Endodermal cell (in vitro differentiated cells): ENCODE measurements around the gene NNAT. TPM values are rescaled to one million over a fixed set of nuclear protein-coding genes. Genes with fewer than 3 reads are reported as not detected.

ENCODE experiments used
- DNase-seq: peaks from one replicate; pipeline ENCODE4 v3.0.0-alpha.2; 2017
- H3K27ac ChIP-seq: 2 replicates; pipeline ENCODE4 v1.5.1; 2013; ENCODE audit warnings: mild to moderate bottlenecking, low read depth, low read length, moderate library complexity
- H3K27me3 ChIP-seq: 2 replicates; pipeline ENCODE4 v1.6.1; 2013; ENCODE audit warnings: mild to moderate bottlenecking, low read length, moderate library complexity; ENCODE audit not compliant: insufficient read depth, control insufficient read depth, poor library complexity, severe bottlenecking
- H3K36me3 ChIP-seq: 2 replicates; pipeline ENCODE4 v1.7.0; 2013; ENCODE audit warnings: mild to moderate bottlenecking, low read length, moderate library complexity; ENCODE audit not compliant: control insufficient read depth, insufficient read depth
- H3K4me1 ChIP-seq: one replicate; pipeline ENCODE4 v1.7.0; 2013; ENCODE audit warnings: low read length; ENCODE audit not compliant: control insufficient read depth, insufficient read depth
- H3K4me3 ChIP-seq: 2 replicates; pipeline ENCODE4 v1.5.1; 2013; ENCODE audit warnings: mild to moderate bottlenecking, low read length, moderate library complexity
- H3K9ac ChIP-seq: 2 replicates; pipeline ENCODE4 v1.6.1; 2013; ENCODE audit warnings: mild to moderate bottlenecking, low read length, moderate library complexity; ENCODE audit not compliant: poor library complexity, severe bottlenecking; ENCODE audit errors: extremely low read depth
- H3K9me3 ChIP-seq: 2 replicates; pipeline ENCODE4 v1.6.1; 2013; ENCODE audit warnings: mild to moderate bottlenecking, low read length, moderate library complexity; ENCODE audit not compliant: control insufficient read depth
- H3K27ac Mint-ChIP-seq: 2 replicates; pipeline ENCODE4 v1.8.0; 2020; ENCODE audit warnings: mixed read lengths
- H3K27me3 Mint-ChIP-seq: 2 replicates; pipeline ENCODE4 v1.8.0; 2021; ENCODE audit warnings: mild to moderate bottlenecking, mixed read lengths; ENCODE audit not compliant: insufficient read depth
- H3K36me3 Mint-ChIP-seq: 2 replicates; pipeline ENCODE4 v1.8.0; 2020; ENCODE audit warnings: low read depth, mixed read lengths
- H3K4me1 Mint-ChIP-seq: 2 replicates; pipeline ENCODE4 v1.8.0; 2020; ENCODE audit warnings: mixed read lengths
- H3K4me3 Mint-ChIP-seq: 2 replicates; pipeline ENCODE4 v1.8.0; 2020; ENCODE audit warnings: mild to moderate bottlenecking, moderate library complexity, mixed read lengths
- H3K9me3 Mint-ChIP-seq: 2 replicates; pipeline ENCODE4 v1.8.0; 2020; ENCODE audit warnings: mild to moderate bottlenecking, mixed read lengths
- WGBS, 2 experiments: methylation state at CpG; one replicate each; pipeline versions ENCODE4 v1.1.5 to v1.1.7; 2013; ENCODE audit warnings: missing lambda C conversion rate in 2 of 2, mixed read lengths in 1 of 2; ENCODE audit not compliant: insufficient coverage in 1 of 2, insufficient read length in 1 of 2; 5-methylcytosine and 5-hydroxymethylcytosine counted together
- total RNA-seq, 2 donors: library from RNA; stranded (reverse); fragmentation: NEBNext Ultra II Directional in 1 of 2; extraction: Animal tissue kit (Norgen Biotek cat#: 25700) in 1 of 2; gene quantifications; 2 replicates in 1 of 2; 3 replicates in 1 of 2; pipeline ENCODE4 v1.2.1, GENCODE V29; 2021
- TF ChIP-seq, protein P1 (sequence below): fragments of 200-600 bp; sonication (generic); conservative IDR thresholded peaks from 2 replicates; pipeline ENCODE4 v1.5.0; 2021; ENCODE audit warnings: antibody characterized with exemption, mild to moderate bottlenecking

Gene NNAT
- total RNA-seq, 2 donors from 2014 or later = 16.8 to 27.3 TPM

DNA sequence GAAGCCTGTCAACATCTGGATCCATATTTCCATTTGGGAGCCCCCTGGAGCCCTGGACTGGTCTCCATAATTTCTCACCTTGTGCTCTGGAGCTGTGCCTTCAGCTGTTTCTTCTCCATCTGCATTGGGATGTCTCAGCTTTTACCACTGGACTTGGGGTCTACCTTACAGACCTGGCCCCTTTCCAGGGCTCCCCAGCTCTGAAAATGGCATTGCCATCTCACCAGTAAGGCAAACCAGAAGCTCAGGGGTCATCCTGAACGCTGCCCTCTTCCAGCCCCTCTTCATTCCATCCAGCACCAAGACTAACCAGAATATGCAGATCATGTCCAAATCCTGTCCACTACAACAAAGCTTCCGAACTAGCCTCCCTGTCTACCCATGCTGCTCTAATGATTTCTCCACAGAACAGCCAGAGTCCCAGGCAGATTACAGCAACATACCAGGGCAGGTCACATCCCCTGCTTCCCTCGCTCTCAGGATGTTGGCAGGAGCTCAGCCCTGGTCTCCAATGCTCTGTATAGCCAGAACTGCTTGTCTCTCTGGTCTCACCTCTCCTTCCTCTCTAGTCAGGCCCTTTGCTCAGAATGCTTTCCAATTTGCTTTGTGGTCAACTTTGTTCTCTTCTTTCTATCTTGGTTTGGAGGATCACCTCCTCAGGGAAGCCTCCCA is 17.7 kb upstream of the NNAT start:
- peak; percentile 33 for DNase-seq
- Mint-ChIP-seq H3K27ac (no peak overlapping the region), H3K27me3 (no peaks in the 10 kb centered on the region), H3K36me3 (no peaks in the 10 kb centered on the region), H3K4me3 (no peak overlapping the region), H3K9me3 (no peaks in the 10 kb centered on the region), H3K4me1 (no peaks in the 10 kb centered on the region)
- H3K4me1 ChIP-seq = no peaks in the 10 kb centered on the region
- H3K27me3 ChIP-seq = no peaks in the 10 kb centered on the region
- no peak overlapping the region for H3K9ac ChIP-seq
- no peaks in the 10 kb centered on the region for H3K9me3 ChIP-seq
- no peak overlapping the region for H3K27ac ChIP-seq
- H3K4me3 ChIP-seq = no peak overlapping the region
- TF ChIP-seq, protein P1, sequence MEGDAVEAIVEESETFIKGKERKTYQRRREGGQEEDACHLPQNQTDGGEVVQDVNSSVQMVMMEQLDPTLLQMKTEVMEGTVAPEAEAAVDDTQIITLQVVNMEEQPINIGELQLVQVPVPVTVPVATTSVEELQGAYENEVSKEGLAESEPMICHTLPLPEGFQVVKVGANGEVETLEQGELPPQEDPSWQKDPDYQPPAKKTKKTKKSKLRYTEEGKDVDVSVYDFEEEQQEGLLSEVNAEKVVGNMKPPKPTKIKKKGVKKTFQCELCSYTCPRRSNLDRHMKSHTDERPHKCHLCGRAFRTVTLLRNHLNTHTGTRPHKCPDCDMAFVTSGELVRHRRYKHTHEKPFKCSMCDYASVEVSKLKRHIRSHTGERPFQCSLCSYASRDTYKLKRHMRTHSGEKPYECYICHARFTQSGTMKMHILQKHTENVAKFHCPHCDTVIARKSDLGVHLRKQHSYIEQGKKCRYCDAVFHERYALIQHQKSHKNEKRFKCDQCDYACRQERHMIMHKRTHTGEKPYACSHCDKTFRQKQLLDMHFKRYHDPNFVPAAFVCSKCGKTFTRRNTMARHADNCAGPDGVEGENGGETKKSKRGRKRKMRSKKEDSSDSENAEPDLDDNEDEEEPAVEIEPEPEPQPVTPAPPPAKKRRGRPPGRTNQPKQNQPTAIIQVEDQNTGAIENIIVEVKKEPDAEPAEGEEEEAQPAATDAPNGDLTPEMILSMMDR = no peak
- WGBS, 2 experiments = 90 to 92% methylated on average over 2 to 3 of the region's 3 CpGs
- H3K36me3 ChIP-seq = peaks cover 5% of the 10 kb centered on the region

DNA sequence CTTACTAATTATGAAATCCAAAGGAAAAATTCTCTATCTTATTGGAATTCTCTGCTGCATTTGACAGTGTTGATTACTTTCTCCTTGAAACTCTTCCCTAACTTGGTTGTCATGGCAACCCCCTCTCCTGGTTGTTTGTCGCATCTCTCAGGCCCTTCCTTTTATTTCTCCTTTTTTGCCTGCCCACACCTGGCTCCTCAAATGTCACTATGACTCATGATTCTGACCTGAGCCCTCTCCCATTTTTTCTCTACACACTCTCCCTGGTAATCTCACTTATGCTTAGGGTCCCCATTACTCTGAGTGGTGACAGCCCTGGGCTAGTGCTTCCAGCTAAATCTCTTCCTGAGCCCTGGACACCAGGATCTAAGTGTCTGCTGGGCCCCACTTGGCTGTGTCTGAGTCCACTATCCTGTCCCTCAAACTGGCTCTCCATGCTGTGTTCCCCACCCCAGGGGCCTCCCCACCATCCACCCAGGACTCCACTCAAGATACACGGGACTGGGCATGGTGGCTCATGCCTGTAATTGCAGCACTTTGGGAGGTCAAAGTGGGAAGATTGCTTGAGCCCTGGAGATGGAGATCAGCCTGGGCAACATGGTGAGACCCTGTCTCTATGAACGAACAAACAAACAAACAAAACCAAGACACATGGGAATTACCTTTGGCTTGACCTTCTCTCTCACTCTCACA is 16.5 kb upstream of the NNAT start:
- Mint-ChIP-seq H3K27me3 (no peaks in the 10 kb centered on the region), H3K27ac (no peak overlapping the region), H3K4me1 (no peaks in the 10 kb centered on the region), H3K9me3 (no peaks in the 10 kb centered on the region), H3K36me3 (peaks cover 7% of the 10 kb centered on the region), H3K4me3 (no peak overlapping the region)
- WGBS, 2 experiments = 64 to 69% methylated on average over 2 to 3 of the region's 3 CpGs
- no peak overlapping the region for H3K4me3 ChIP-seq
- no peak overlapping the region for H3K9ac ChIP-seq
- peaks cover 14% of the 10 kb centered on the region for H3K36me3 ChIP-seq
- TF ChIP-seq, protein P1 = peak; percentile 17
- H3K27me3 ChIP-seq = no peaks in the 10 kb centered on the region
- DNase-seq = peak; percentile 66
- H3K27ac ChIP-seq = no peak overlapping the region
- H3K9me3 ChIP-seq = no peaks in the 10 kb centered on the region
- H3K4me1 ChIP-seq = no peaks in the 10 kb centered on the region

DNA sequence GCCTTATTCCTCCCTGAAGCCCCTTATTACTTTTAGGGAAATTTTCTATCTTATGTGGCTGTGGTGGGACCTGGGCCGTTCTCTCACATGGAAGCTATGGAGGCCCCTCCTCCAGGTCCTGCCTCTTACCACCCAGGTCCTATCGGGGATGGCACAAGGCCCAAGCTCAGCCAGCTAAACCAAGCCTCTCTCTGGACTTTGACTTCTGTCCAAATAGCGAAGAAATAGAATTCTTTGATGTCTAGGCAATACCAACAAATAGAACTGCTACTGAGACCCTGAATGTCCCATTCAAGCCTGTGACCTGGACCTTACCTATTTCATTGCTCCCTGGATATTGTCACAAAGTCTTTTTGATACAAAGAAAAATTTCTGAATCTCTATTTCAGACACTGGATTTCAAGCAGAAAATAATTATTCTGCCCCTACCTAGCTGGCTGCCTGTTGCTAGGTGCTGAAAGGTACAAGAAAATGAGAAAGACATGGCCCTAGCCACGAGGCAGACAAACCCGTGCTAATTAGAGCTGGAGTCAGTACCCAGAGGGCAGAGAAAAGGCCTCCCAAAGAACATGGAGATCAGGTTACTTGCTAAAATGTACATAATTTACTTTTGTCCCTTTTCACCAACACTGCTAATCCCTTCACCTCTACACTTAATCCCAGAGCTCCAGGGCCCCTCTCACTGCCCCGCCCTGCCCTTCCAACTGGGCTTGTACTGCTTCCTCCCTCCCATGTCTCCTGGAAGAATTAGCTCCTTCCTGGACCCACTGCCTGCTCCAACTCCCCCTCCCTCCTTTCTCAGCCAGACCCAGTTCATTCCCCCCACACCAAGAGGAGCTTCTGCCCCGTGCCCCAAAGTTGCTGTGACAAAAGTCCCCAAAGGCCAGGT is 15.5 kb upstream of the NNAT start:
- H3K9me3 Mint-ChIP-seq = no peaks in the 10 kb centered on the region

More for the DNA sequence above, 15.5 kb upstream of the NNAT start:
- peaks cover 19% of the 10 kb centered on the region for H3K36me3 ChIP-seq
- H3K27me3 ChIP-seq = no peaks in the 10 kb centered on the region
- Mint-ChIP-seq H3K27ac (no peak overlapping the region), H3K4me3 (no peak overlapping the region), H3K27me3 (no peaks in the 10 kb centered on the region), H3K36me3 (peaks cover 13% of the 10 kb centered on the region), H3K4me1 (no peaks in the 10 kb centered on the region)
- TF ChIP-seq, protein P1 = no peak
- H3K9me3 ChIP-seq = no peaks in the 10 kb centered on the region
- no peak overlapping the region for H3K27ac ChIP-seq
- no peak overlapping the region for H3K9ac ChIP-seq
- 75 to 84% methylated on average over 7 of the region's 7 CpGs for WGBS, 2 experiments
- no peak overlapping the region for H3K4me3 ChIP-seq
- no peaks in the 10 kb centered on the region for H3K4me1 ChIP-seq
- DNase-seq = peak; percentile 61
